ENCODE data around the gene GRB2.
"Not testable (repeated sequence)": the region's sequence is repeated elsewhere in the genome, so short reads cannot be mapped to it uniquely, and the experiment has no call there.

GRB2 gene

GRCh38 chr17:75348386-75349012 is 57.0 kb downstream of the GRB2 start:
- DNase-seq: no peak

- DNase-seq: no peak
Measured at GRCh38 chr17:75346906-75347305, 58.6 kb downstream of the GRB2 start.

- DNase-seq: not testable (repeated sequence)
Measured at GRCh38 chr17:75346368-75346767, 59.1 kb downstream of the GRB2 start.

- DNase-seq: peak; percentile 45
Measured at GRCh38 chr17:75345514-75346167, 59.8 kb downstream of the GRB2 start.

- DNase-seq: no peak
Measured at GRCh38 chr17:75344666-75345065, 60.8 kb downstream of the GRB2 start.

- DNase-seq: no peak
Measured at GRCh38 chr17:75342996-75343395, 62.5 kb downstream of the GRB2 start.

- no peak for DNase-seq
Measured at GRCh38 chr17:75341784-75342486, 63.5 kb downstream of the GRB2 start.

- no peak for DNase-seq
Measured at GRCh38 chr17:75340631-75341030, 64.8 kb downstream of the GRB2 start.

GRCh38 chr17:75339971-75340370 is 65.5 kb downstream of the GRB2 start:
- DNase-seq: no peak

- peak; percentile 37 for DNase-seq
Measured at GRCh38 chr17:75338335-75338734, 67.1 kb downstream of the GRB2 start.

- no peak for DNase-seq
Measured at GRCh38 chr17:75335315-75335714, 70.2 kb downstream of the GRB2 start.

- DNase-seq: no peak
Measured at GRCh38 chr17:75334723-75335122, 70.8 kb downstream of the GRB2 start.

- DNase-seq: no peak
Measured at GRCh38 chr17:75331671-75332070, 73.8 kb downstream of the GRB2 start.

- DNase-seq: no peak
Measured at GRCh38 chr17:75327757-75328156, 77.7 kb downstream of the GRB2 start.

- DNase-seq: no peak
Measured at GRCh38 chr17:75326226-75326848, 79.1 kb downstream of the GRB2 start.

- DNase-seq: no peak
Measured at GRCh38 chr17:75325827-75326225, 79.7 kb downstream of the GRB2 start.

GRCh38 chr17:75325348-75325747 is 80.1 kb downstream of the GRB2 start:
- no peak for DNase-seq

GRCh38 chr17:75321506-75321905 is 84.0 kb downstream of the GRB2 start:
- no peak for DNase-seq

GRCh38 chr17:75319904-75320691 is 85.4 kb downstream of the GRB2 start:
- no peak for DNase-seq

GRCh38 chr17:75318615-75319222 is 86.8 kb downstream of the GRB2 start:
- no peak for DNase-seq

GRCh38 chr17:75318211-75318610 is 87.3 kb downstream of the GRB2 start:
- no peak for DNase-seq

GRCh38 chr17:75317671-75318070 is 87.8 kb downstream of the GRB2 start:
- no peak for DNase-seq

GRCh38 chr17:75316253-75316652 is 89.2 kb downstream of the GRB2 start:
- DNase-seq: no peak
